ENCODE measurements around the gene DSG4. TPM values are rescaled to one million over a fixed set of nuclear protein-coding genes. Genes with fewer than 3 reads are reported as not detected.
A peak's percentile ranks its signal among the peaks of the same experiment; 100 is the strongest.

Gene DSG4
- total RNA-seq, 2 donors from 2014 or later = 0.16 to 0.27 TPM

DNA sequence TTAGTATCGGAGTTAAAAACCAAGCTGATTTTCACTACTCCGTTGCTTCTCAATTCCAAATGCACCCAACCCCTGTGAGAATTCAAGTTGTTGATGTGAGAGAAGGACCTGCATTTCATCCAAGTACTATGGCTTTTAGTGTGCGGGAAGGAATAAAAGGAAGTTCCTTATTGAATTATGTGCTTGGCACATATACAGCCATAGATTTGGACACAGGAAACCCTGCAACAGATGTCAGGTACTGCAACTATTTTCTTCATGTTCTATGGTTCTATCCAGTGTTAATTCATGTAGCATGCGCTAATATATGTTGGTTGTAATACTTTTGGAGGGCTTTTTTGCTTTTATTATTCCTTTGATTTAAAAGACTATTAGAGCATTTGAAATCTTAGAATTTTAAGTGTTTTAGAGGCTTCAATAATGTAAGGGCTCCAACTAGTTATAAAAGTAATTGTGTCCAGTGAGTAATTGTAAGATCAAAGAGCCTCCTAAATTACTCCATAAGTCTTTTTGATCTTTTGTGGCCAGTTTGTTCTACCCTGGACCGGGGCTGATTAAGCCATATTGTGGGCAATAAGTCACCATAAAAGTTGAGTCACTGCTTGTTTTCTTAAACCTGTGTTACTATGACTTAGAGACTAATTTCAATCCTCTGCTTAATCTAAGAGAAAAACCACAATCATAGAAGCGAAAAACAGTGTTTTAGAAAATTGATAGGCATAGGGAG, 22.9 kb downstream of the DSG4 start:
- H3K36me3 ChIP-seq = no peaks in the 10 kb centered on the region
- TF ChIP-seq, protein P1, sequence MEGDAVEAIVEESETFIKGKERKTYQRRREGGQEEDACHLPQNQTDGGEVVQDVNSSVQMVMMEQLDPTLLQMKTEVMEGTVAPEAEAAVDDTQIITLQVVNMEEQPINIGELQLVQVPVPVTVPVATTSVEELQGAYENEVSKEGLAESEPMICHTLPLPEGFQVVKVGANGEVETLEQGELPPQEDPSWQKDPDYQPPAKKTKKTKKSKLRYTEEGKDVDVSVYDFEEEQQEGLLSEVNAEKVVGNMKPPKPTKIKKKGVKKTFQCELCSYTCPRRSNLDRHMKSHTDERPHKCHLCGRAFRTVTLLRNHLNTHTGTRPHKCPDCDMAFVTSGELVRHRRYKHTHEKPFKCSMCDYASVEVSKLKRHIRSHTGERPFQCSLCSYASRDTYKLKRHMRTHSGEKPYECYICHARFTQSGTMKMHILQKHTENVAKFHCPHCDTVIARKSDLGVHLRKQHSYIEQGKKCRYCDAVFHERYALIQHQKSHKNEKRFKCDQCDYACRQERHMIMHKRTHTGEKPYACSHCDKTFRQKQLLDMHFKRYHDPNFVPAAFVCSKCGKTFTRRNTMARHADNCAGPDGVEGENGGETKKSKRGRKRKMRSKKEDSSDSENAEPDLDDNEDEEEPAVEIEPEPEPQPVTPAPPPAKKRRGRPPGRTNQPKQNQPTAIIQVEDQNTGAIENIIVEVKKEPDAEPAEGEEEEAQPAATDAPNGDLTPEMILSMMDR (IDR thresholded peaks at IDR 0.05) = no peak
- no peak overlapping the region for H3K4me3 ChIP-seq
- peak overlapping the region in 1 of 2 donors; percentile 27 for H3K9ac ChIP-seq (ENCODE audit: low read depth in 2 of 2, low read length in 2 of 2)
- DNase-seq = peak; percentile 63
- no peaks in the 10 kb centered on the region for H3K4me1 ChIP-seq
- H3K27ac ChIP-seq = peak overlapping the region; percentile 68
- H3K9me3 ChIP-seq = no peaks in the 10 kb centered on the region
- H3K27me3 ChIP-seq = no peaks in the 10 kb centered on the region
- intact Hi-C loops (cut with DNase I) = loop anchor here (10.0 kb wide), 1 partner anchor 195 kb away; no protein-coding TSS in a partner anchor

DNA sequence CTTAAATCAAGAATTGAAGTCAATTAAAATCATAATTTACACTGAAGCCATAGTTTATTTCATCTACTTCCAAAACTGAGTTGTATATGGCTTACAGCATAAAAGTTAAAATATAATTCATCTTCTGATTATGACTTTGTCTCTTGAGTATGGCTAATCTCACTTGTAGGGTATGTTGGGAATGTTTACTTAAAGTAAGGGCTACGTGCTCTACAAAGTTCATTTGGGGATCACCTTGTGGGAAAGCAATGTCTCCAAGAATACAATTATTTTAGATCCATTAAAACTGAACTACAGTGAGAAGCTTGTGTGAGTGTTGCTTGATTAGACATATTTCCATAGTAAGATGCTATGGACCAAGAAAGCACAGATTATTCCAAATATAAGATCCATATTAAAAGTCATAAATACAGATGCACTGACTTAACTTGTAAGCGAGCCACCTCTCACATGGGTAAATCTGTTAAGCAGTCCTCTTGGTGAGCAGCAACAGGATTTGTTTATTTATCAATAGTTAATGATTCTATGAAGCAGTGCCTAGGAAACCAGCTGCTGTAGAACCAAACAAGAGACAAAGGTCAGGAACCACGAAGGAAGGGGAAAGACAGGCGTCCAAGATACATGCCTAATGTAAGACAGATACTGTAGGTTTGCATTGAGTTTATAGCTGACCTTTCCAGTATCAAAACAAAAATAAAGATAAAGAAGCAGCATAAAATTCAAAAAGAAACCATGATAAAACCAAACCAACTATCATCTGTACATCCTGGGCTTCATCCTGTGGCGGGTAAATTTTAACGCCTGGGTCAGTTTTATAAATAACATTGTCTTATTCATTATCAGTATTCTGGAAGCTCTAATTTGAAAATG, 24.8 kb downstream of the DSG4 start:
- Histone ChIP-seq H3K9me3 (no peaks in the 10 kb centered on the region), H3K36me3 (no peaks in the 10 kb centered on the region), H3K9ac (ENCODE audit: low read depth in 2 of 2, low read length in 2 of 2) (no peak overlapping the region), H3K27me3 (no peaks in the 10 kb centered on the region), H3K27ac (peak overlapping the region; percentile 68), H3K4me3 (no peak overlapping the region), H3K4me1 (no peaks in the 10 kb centered on the region)
- peak; percentile 35 for DNase-seq
- intact Hi-C loops (cut with DNase I) = no loop called here
- TF ChIP-seq, protein P1 (IDR thresholded peaks at IDR 0.05) = no peak

DNA sequence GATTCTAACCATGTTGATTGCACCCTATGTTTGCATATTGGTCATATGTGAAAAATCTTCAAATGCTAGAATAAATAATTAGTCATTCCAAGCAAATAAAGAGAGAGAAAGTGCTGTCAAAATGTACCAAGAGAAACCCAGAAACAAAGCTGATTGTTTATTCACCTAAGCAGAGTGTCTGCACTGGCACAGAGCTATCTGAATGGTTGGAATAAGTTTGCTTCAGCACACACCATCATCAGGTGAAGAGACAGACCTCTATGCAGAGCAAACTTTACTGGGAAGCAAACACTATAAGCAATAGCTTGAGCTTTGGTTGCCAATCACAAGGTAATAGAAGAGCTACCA, 25.4 kb downstream of the DSG4 start:
- Histone ChIP-seq H3K4me3 (no peak overlapping the region), H3K27me3 (no peaks in the 10 kb centered on the region), H3K36me3 (no peaks in the 10 kb centered on the region), H3K4me1 (no peaks in the 10 kb centered on the region), H3K27ac (peak overlapping the region; percentile 10), H3K9me3 (no peaks in the 10 kb centered on the region), H3K9ac (ENCODE audit: low read depth in 2 of 2, low read length in 2 of 2) (no peak overlapping the region)
- no peak for DNase-seq
- intact Hi-C loops (cut with DNase I) = no loop called here
- TF ChIP-seq, protein P1 (IDR thresholded peaks at IDR 0.05) = no peak

DNA sequence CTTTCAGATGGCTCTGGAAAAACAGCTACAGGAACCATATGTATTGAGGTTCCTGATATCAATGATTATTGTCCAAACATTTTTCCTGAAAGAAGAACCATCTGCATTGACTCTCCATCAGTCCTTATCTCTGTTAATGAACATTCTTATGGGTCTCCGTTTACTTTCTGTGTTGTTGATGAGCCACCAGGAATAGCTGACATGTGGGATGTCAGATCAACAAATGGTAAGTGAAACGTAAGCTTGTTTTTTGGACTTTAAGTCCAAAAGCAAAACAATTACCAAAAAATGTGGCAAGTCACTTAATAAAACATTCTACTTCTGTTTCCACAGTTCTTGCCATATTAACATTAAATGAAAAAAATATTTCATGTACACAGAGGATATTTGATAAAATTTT, 26.8 kb downstream of the DSG4 start:
- DNase-seq = no peak
- Histone ChIP-seq H3K9me3 (no peaks in the 10 kb centered on the region), H3K36me3 (no peaks in the 10 kb centered on the region), H3K27me3 (no peaks in the 10 kb centered on the region), H3K9ac (ENCODE audit: low read depth in 2 of 2, low read length in 2 of 2) (no peak overlapping the region), H3K4me1 (no peaks in the 10 kb centered on the region), H3K27ac (no peak overlapping the region), H3K4me3 (no peak overlapping the region)
- TF ChIP-seq, protein P1 (IDR thresholded peaks at IDR 0.05) = no peak
- intact Hi-C loops (cut with DNase I) = no loop called here

DNA sequence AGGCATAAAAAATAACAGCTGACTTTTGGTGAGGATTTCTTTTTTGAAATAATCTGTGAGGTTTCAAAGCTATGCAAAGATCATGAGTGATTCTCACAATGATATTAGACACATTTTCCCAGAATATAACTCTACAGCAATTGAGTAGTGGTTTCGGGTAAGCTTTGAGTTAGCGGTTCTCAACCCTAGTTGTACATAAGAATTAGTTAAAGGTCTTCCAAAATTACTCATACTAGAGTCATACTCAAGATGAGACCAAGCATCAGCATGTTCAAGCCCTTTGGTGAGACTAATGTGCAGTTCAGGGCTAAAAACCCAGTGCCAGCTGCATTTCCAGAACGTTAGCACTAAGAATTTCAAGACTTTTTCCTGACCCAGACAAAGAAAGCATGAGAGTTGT, 31.1 kb downstream of the DSG4 start:
- Histone ChIP-seq H3K4me1 (no peaks in the 10 kb centered on the region), H3K4me3 (no peak overlapping the region), H3K9me3 (no peaks in the 10 kb centered on the region), H3K36me3 (no peaks in the 10 kb centered on the region), H3K27ac (no peak overlapping the region), H3K9ac (ENCODE audit: low read depth in 2 of 2, low read length in 2 of 2) (no peak overlapping the region), H3K27me3 (no peaks in the 10 kb centered on the region)
- no peak for DNase-seq
- TF ChIP-seq, protein P1 (IDR thresholded peaks at IDR 0.05) = no peak
- intact Hi-C loops (cut with DNase I) = no loop called here

All from colonic mucosa (tissue), 4 donors.